Skeletal muscle cell (primary cell): ENCODE results near the gene PPWD1.
"Not testable (repeated sequence)": the region's sequence is repeated elsewhere in the genome, so short reads cannot be mapped to it uniquely, and the experiment has no call there.

ENCODE experiments used
- DNase-seq: peaks from one replicate; pipeline ENCODE4 v3.0.0-alpha.2; 2010; ENCODE audit warnings: low read depth
- H3K4me3 ChIP-seq: 2 replicates; pipeline ENCODE4 v1.5.1; 2011; ENCODE audit warnings: low read depth, mild to moderate bottlenecking, control low read depth, low read length, moderate library complexity

PPWD1 gene

DNA sequence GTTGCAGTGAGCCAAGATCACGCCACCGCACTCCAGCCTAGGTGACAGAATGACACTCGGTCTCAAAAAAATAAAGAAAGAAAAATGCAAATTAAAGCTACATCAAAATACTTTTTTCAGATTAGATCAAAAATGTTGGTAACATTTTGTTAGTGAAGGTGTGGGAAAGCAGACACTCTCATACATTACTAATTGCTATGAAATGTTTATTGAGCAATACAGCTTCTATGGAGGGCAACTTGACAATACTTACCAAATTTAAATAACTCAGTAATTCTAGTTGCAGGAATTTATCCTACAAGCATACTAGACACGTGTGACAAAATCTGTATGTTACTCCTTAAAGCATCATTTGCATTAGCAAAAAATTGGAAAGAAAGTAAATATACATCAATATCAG, 56.9 kb downstream of the PPWD1 start:
- no peak overlapping the region for H3K4me3 ChIP-seq
- no peak for DNase-seq

DNA sequence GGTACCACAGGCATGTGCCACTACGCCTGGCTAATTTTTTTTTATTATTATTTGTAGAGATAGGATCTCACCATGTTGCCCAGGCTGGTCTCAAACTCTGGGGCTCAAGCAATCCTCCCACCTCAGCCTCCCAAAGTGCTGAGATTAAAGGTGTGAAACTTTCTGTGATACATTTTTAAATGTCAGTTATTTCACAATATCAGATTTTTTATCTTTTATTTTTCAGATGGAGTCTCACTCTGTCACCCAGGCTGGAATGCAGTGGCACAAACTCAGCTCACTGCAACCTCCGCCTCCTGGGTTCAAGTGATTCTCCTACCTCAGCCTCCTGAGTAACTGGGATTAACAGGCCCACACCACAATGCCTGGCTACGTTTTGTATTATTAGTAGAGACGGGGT, 58.9 kb downstream of the PPWD1 start:
- not testable (repeated sequence) for H3K4me3 ChIP-seq, DNase-seq

DNA sequence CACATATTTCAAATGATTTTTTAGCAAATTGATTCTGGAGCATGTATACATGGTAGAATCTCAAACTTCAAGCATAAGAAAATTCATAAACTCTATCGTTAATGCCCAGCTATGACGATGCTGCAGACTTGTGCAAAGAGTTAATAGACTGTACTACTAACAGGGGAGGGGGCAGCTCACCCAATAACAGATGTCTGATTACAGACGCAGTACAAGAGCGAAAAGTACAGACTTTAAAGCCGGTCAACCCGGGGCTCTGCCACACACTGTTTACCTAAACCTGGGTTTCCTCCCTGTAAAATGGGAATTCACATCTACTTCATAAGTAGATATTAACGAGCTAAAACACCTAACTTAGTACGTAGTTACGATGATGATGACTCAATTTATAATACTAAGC, 60.4 kb downstream of the PPWD1 start:
- peak overlapping the region; percentile 95 for H3K4me3 ChIP-seq
- DNase-seq = no peak

DNA sequence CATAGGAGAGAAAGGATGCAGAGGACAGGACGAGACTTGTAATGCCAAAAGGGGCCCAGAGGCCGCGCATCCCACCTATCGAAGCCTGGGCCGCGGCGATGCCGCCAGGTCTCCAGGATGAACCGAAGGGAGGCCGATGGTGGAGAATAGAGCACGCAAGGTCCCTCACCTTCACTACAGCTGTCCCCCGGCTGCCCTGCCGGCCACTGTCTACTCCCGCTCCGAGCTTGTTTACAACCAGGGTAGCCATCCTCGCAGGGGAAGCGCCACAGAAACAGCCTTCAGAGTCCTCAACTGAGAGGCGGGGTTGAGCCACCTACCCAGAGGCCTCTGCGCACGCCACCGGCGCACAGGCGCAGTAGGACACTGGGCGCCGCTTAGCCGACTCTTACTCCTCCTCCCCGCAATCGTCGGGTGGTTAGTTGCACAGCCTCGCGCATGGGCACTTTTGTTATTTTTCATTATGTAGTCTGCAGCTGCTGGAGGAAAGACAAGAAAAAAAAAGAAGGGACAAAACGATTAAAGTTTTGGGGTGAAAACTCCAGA, 61.0 kb downstream of the PPWD1 start, which contains the start of gene TRIM23:
Gene TRIM23, minus strand, starts transcription at position 309 of the 546 bp plus-strand sequence. Its CDS starts 59 bp downstream, at position 250.
- peak; percentile 80 for DNase-seq
- H3K4me3 ChIP-seq = peak within 1 kb of the TSS; percentile 95

DNA sequence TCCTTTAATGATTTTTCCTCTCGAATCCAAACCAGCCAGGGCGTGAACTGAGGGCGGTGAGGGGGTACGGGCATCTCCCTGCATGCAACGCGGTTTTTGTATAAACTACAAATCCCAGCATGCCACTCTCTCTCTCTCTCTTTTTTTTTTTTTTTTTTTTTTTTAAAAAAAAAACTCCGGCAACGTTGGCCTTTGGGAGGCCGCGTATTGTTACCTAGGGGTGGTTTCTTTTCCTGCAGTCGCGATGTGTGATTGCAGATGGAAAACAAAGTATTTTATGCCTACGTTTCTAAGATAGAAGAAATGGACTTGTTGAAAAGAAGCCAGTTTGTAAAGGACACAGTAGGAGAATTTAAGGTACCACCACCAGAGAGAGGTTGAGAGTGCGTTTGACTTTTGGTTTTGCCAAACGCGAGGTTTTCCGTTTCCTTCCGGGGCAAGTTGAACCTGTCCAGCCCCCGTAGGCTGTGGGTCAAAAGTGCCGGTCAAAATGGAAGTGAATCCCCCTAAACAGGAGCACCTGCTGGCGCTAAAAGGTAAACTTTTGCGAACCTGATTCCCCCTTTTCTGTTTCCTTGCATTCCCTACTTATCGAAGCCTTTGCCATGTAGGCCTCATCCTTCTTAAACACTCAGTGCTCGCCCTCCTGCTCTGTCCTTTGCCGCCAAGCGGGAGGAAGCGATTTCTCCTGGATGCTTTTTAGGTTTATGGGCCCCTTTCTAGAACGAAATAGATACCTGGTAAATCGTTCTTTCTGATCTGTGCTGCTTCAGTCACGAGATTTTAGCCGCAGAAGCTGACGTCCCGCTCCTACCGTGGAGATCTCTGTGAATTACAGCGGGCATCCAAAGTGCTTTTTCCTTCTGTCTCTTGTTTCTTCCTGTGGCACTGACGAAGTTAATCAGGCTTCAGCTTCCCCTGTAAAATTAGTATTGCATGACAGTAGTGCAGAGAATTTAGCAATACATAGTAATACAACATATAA, 61.8 kb downstream of the PPWD1 start, which contains the start of the genes SHLD3 and TRAPPC13:
Gene SHLD3, plus strand, starts transcription at position 457 of the 985 bp plus-strand sequence. CDS start 4,561 bp downstream, outside the sequence.
Gene TRAPPC13, plus strand, starts transcription at position 457 of the 985 bp plus-strand sequence. Its CDS starts 34 bp downstream, at position 491.
- peak within 1 kb of the TSS; percentile 95 for H3K4me3 ChIP-seq
- DNase-seq = peak; percentile 67

DNA sequence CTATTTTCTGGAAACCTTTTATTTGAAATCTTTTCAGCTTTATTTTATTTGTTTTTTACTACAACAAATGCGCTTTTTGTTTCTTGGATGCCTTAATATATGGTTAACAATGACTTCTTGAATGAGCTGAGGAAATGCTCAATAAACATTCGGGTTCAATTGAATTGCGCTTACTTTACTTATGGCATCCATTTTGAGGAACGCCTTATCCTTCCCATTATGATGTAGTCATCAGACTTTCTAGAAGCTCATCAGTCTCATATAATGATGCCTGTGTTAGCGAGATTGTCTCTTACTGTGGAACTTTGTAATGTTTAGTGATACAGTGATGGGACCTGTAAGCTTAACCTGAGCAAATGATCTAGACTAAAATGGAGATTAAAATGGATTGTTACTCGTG, 62.6 kb downstream of the PPWD1 start:
- DNase-seq = no peak
- H3K4me3 ChIP-seq = peak overlapping the region; percentile 95

DNA sequence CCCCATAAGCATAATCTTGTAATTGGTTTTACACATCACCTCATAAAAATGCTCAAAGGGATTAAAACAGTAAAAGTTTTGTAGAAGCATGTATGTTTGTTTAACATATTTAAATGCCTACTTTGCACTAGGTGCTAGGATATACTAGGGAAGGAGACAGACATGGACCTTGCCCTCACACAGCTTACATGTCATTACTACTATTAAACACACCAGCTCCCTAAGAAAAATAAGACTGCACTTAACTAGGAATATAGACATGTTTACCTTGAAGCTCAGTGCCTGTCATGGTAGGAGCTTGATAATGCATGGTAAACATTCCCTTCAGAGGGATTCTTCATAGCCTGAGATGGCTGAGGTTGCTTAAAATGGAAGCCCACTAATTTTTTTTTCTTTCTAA, 67.9 kb downstream of the PPWD1 start:
- H3K4me3 ChIP-seq = no peak overlapping the region
- DNase-seq = no peak
